WTC11 (cell line): ENCODE results near the gene BLMH.

Experiments
- CREM ChIP-seq: sonication (generic); formaldehyde crosslinking; IDR thresholded peaks from 2 replicates; pipeline ENCODE4 v1.8.1; 2022; ENCODE audit warnings: mild to moderate bottlenecking, missing genetic modification reagents, moderate library complexity
- ZNF263 ChIP-seq: sonication (generic); formaldehyde crosslinking; IDR thresholded peaks from 2 replicates; pipeline ENCODE4 v1.8.1; 2022; ENCODE audit warnings: low read depth, mild to moderate bottlenecking, moderate library complexity, missing genetic modification reagents
- TF ChIP-seq, protein P1 (sequence below): sonication (generic); formaldehyde crosslinking; IDR thresholded peaks from 2 replicates; pipeline ENCODE4 v1.8.0; 2022; ENCODE audit warnings: mild to moderate bottlenecking, missing genetic modification reagents
- TF ChIP-seq, protein P2 (sequence below): sonication (generic); formaldehyde crosslinking; IDR thresholded peaks from 2 replicates; pipeline ENCODE4 v1.8.1; 2023; ENCODE audit warnings: mild to moderate bottlenecking, missing genetic modification reagents, moderate library complexity

DNA sequence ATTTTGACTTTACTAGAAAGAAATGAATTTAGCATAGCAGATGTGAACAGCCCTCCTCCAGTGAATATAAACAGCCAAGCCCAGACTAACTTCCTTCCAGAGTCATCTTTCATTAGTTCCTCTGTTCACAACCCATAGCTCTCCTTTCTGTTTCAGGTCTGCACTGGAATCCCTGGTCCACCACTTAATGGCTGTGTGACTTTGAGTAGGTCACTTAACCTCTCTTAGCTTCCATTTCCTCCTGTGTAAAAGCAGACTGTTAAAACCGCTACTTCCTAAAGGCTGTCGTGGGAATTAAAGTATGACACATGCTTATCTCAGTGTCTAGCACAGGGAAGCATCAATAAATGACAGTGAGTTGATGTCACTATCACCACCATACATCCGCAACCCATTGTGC lies 63.7 kb downstream of the BLMH start:
- TF ChIP-seq CREM (CRISPR knock-in tag) (no peak), ZNF263 (no peak)
- TF ChIP-seq, protein P1, sequence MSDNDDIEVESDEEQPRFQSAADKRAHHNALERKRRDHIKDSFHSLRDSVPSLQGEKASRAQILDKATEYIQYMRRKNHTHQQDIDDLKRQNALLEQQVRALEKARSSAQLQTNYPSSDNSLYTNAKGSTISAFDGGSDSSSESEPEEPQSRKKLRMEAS (CRISPR knock-in tag), result no peak
- TF ChIP-seq, protein P2, sequence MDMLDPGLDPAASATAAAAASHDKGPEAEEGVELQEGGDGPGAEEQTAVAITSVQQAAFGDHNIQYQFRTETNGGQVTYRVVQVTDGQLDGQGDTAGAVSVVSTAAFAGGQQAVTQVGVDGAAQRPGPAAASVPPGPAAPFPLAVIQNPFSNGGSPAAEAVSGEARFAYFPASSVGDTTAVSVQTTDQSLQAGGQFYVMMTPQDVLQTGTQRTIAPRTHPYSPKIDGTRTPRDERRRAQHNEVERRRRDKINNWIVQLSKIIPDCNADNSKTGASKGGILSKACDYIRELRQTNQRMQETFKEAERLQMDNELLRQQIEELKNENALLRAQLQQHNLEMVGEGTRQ, result no peak
